GM12878 (cell line): ENCODE data around the gene ITGA11. TPM values are rescaled to one million over a fixed set of nuclear protein-coding genes. Genes with fewer than 3 reads are reported as not detected.

Source experiments
- ATAC-seq: fragments of 200-7000 bp; cut with Tn5 transposase; 3 replicates; pipeline ENCODE4 v1.9.1; 2020; ENCODE audit warnings: mild to moderate bottlenecking, moderate library complexity
- BruUV-seq: library from RNA; stranded (reverse); fragments of 400-500 nt; replicated peaks from 2 replicates; lab custom pipeline; 2021; lab: Mats Ljungman, UMichigan
- CTCF ChIA-PET: fragments of 300-600 bp; sonication (Branson Sonifier 250); formaldehyde crosslinking; extraction: SDS; loops from one replicate; lab custom pipeline; 2021; ENCODE audit warnings: inconsistent platforms; lab: Yijun Ruan, JAX
- POLR2A ChIA-PET: fragments of 350-600 bp; formaldehyde crosslinking; extraction: SDS; loops from one replicate; lab custom pipeline; 2021; ENCODE audit warnings: inconsistent platforms; lab: Charles Lee
- RAD21 ChIA-PET: fragments of 300-600 bp; sonication (Branson Sonifier 250); formaldehyde crosslinking; loops from one replicate; lab custom pipeline; 2023; ENCODE audit warnings: antibody characterized with exemption; ENCODE audit not compliant: unreplicated experiment; lab: Charles Lee
- SMC1A ChIA-PET: fragments of 300-600 bp; sonication (Branson Sonifier 250); formaldehyde crosslinking; loops from one replicate; lab custom pipeline; 2023; ENCODE audit not compliant: unreplicated experiment, uncharacterized antibody; lab: Charles Lee
- DNase-seq: peaks from one replicate; pipeline ENCODE4 v3.0.0-alpha.2; 2011; ENCODE audit warnings: low read depth, low spot score
- FAIRE-seq: peaks from 3 replicates; lab custom pipeline; 2011; peaks lifted over from hg19 to GRCh38; lab: Jason Lieb, UNC
- H2AFZ ChIP-seq: 2 replicates; pipeline ENCODE4 v1.6.0; 2011; ENCODE audit warnings: low read depth, low read length, control low read depth; ENCODE audit not compliant: control insufficient read depth
- H3K27ac ChIP-seq: 2 replicates; pipeline ENCODE4 v1.5.1; 2011; ENCODE audit warnings: control low read depth; ENCODE audit not compliant: control insufficient read depth, insufficient read depth
- H3K27me3 ChIP-seq, 2 experiments: replicated peaks in 1 of 2; 2 replicates each; pipeline versions ENCODE4 v1.6.0 to v1.6.1; 2011; ENCODE audit warnings: low read length in 1 of 2; ENCODE audit not compliant: control insufficient read depth in 2 of 2, insufficient read depth in 2 of 2
- H3K36me3 ChIP-seq, 2 experiments: 2 replicates each; pipeline ENCODE4 v1.5.1; 2011; ENCODE audit warnings: low read length in 1 of 2; ENCODE audit not compliant: control insufficient read depth in 2 of 2, insufficient read depth in 2 of 2
- H3K4me1 ChIP-seq: 2 replicates; pipeline ENCODE4 v1.6.1; 2011; ENCODE audit warnings: mild to moderate bottlenecking, low read length, moderate library complexity, mixed read lengths; ENCODE audit not compliant: control insufficient read depth, insufficient read depth
- H3K4me2 ChIP-seq: 2 replicates; pipeline ENCODE4 v1.6.0; 2011; ENCODE audit warnings: control low read depth; ENCODE audit not compliant: control insufficient read depth, insufficient read depth
- H3K4me3 ChIP-seq: fragments of 200-600 bp; sonication (generic); 2 replicates; pipeline ENCODE4 v1.5.1; 2016
- H3K79me2 ChIP-seq: 2 replicates; pipeline ENCODE4 v1.6.0; 2011; ENCODE audit warnings: low read length; ENCODE audit not compliant: control insufficient read depth, insufficient read depth
- H3K9ac ChIP-seq: 2 replicates; pipeline ENCODE4 v1.8.0; 2011; ENCODE audit warnings: low read length, control low read depth, mixed read lengths; ENCODE audit not compliant: control insufficient read depth, insufficient read depth
- H3K9me3 ChIP-seq: replicated peaks from 3 replicates; pipeline ENCODE4 v1.5.1; 2011; ENCODE audit warnings: mild to moderate bottlenecking, low read length; ENCODE audit not compliant: control insufficient read depth, insufficient read depth
- H4K20me1 ChIP-seq: 2 replicates; pipeline ENCODE4 v1.6.0; 2011; ENCODE audit not compliant: control insufficient read depth, insufficient read depth
- ATF3 ChIP-seq: IDR thresholded peaks from 2 replicates; pipeline ENCODE4 v1.6.1; 2011; ENCODE audit warnings: low read depth, mild to moderate bottlenecking, low read length, moderate library complexity, borderline replicate concordance; ENCODE audit errors: extremely low read depth
- BCL11A ChIP-seq: IDR thresholded peaks from 2 replicates; pipeline ENCODE4 v1.6.1; 2011; ENCODE audit warnings: low read depth, low read length
- BHLHE40 ChIP-seq, 2 experiments: fragments of 450-650 bp in 1 of 2; IDR thresholded peaks; 2 replicates each; pipeline ENCODE4 v1.6.1; 2011 to 2017; ENCODE audit warnings: low read depth in 2 of 2, borderline replicate concordance in 1 of 2, improper control_type of control experiment in 1 of 2, low read length in 1 of 2, mild to moderate bottlenecking in 1 of 2
- CHD1 ChIP-seq: IDR thresholded peaks from 2 replicates; pipeline ENCODE4 v1.6.1; 2012; ENCODE audit warnings: low read depth, low read length, improper control_type of control experiment
- CREB1 ChIP-seq: IDR thresholded peaks from 2 replicates; pipeline ENCODE4 v1.6.1; 2012; ENCODE audit warnings: low read depth, mild to moderate bottlenecking, inconsistent platforms
- FOXM1 ChIP-seq: IDR thresholded peaks from 2 replicates; pipeline ENCODE4 v1.6.1; 2012; ENCODE audit warnings: low read depth, mild to moderate bottlenecking, inconsistent platforms, low read length, moderate library complexity
- HDAC6 ChIP-seq: fragments of 200-600 bp; sonication (generic); IDR thresholded peaks from one replicate; pipeline ENCODE4 v1.8.0; 2017; ENCODE audit warnings: antibody characterized with exemption; ENCODE audit not compliant: unreplicated experiment
- MTA3 ChIP-seq: IDR thresholded peaks from 2 replicates; pipeline ENCODE4 v1.6.1; 2012; ENCODE audit warnings: low read length, inconsistent platforms, borderline replicate concordance
- NKRF ChIP-seq: fragments of 450-650 bp; conservative IDR thresholded peaks from 2 replicates; pipeline ENCODE4 v1.6.1; 2017; ENCODE audit warnings: mild to moderate bottlenecking, moderate library complexity
- NR2C1 ChIP-seq: fragments of 450-650 bp; IDR thresholded peaks from 2 replicates; pipeline ENCODE4 v1.6.1; 2017; ENCODE audit warnings: antibody characterized with exemption, mild to moderate bottlenecking, moderate library complexity
- NRF1 ChIP-seq: conservative IDR thresholded peaks from 2 replicates; pipeline ENCODE4 v1.6.1; 2011; ENCODE audit warnings: mild to moderate bottlenecking, low read depth, low read length, improper control_type of control experiment
- POLR2A ChIP-seq: IDR thresholded peaks from 2 replicates; pipeline ENCODE4 v1.6.1; 2011; ENCODE audit warnings: low read depth, mild to moderate bottlenecking, low read length
- RELA ChIP-seq: fragments of 450-650 bp; IDR thresholded peaks from 2 replicates; pipeline ENCODE4 v1.8.0; 2014; ENCODE audit warnings: borderline replicate concordance; ENCODE audit not compliant: partially characterized antibody
- RUNX3 ChIP-seq: IDR thresholded peaks from 2 replicates; pipeline ENCODE4 v1.6.1; 2012; ENCODE audit warnings: low read length, inconsistent platforms
- SMARCA5 ChIP-seq: fragments of 450-650 bp; IDR thresholded peaks from 2 replicates; pipeline ENCODE4 v1.6.1; 2017; ENCODE audit warnings: mild to moderate bottlenecking
- SP1 ChIP-seq: IDR thresholded peaks from one replicate; pipeline ENCODE4 v1.6.1; 2011; ENCODE audit warnings: low read depth, low read length
- TCF7 ChIP-seq: IDR thresholded peaks from 2 replicates; pipeline ENCODE4 v1.6.1; 2014; ENCODE audit warnings: antibody characterized with exemption, borderline replicate concordance
- ZBTB40 ChIP-seq: fragments of 450-650 bp; IDR thresholded peaks from 2 replicates; pipeline ENCODE4 v1.6.1; 2016; ENCODE audit warnings: mild to moderate bottlenecking, moderate library complexity, borderline replicate concordance
- ZNF207 ChIP-seq: fragments of 450-650 bp; IDR thresholded peaks from 2 replicates; pipeline ENCODE4 v1.6.1; 2014; ENCODE audit warnings: antibody characterized with exemption, mild to moderate bottlenecking, borderline replicate concordance
- ZZZ3 ChIP-seq: IDR thresholded peaks from 2 replicates; pipeline ENCODE4 v1.6.1; 2011; ENCODE audit warnings: low read depth; ENCODE audit not compliant: control insufficient read depth, insufficient read length
- WGBS: methylation state at CpG from one replicate; pipeline ENCODE4 v1.1.6; 2016; ENCODE audit warnings: low lambda C conversion rate; ENCODE audit not compliant: insufficient replicate concordance, insufficient coverage; ENCODE audit errors: missing lambda C conversion rate; 5-methylcytosine and 5-hydroxymethylcytosine counted together
- in situ Hi-C: fragments of 300-500 bp; cut with MboI; formaldehyde crosslinking; loops from 9 replicates; pipeline ENCODE4 v1.14.3; 2018; ENCODE audit warnings: mixed read lengths
- intact Hi-C: fragments of 100-400 bp; cut with micrococcal nuclease; formaldehyde crosslinking; loops from one replicate; pipeline ENCODE4 v1.14.2; 2022; ENCODE audit not compliant: unreplicated experiment
- polyA plus RNA-seq, 11 experiments: library from polyadenylated mRNA; depleted of rRNA in 4 of 11; unstranded in 6 of 11; stranded (reverse) in 5 of 11; fragments of >200 nt; fragmentation: Nextera tagmentation in 4 of 11; fragmentation: Illumina TruSeq in 1 of 11; extraction: Ambion mirVana in 4 of 11; extraction: Trizol in 1 of 11; gene quantifications; 1 replicate in 1 of 11; 2 replicates in 10 of 11; pipeline versions ENCODE4 v1.2.1 to v1.2.3, GENCODE V29; 2011 to 2016; ENCODE audit warnings: inconsistent platforms in 2 of 11, missing spikeins in 2 of 11, low read depth in 1 of 11
- total RNA-seq, 4 experiments: library from RNA; depleted of rRNA in 3 of 4; stranded (reverse); fragments of >200 nt in 3 of 4; fragmentation: Illumina TruSeq in 1 of 4; extraction: Trizol in 1 of 4; gene quantifications; 2 replicates each; pipeline versions ENCODE4 v1.2.1 to v1.2.3, GENCODE V29; 2013 to 2021

Gene ITGA11
- total and polyA plus RNA-seq, 10 of the 15 experiments (the other 5 are each of a cell fraction or from before 2014, with no cell fraction given), result under 0.01 to 0.36 (median 0.13) TPM; not detected in 1

GRCh38 chr15:68325726-68326125 is 106.2 kb downstream of the ITGA11 start:
- no peaks in the 10 kb centered on the region for H3K36me3 ChIP-seq
- H3K27me3 ChIP-seq, result no peaks in the 10 kb centered on the region; a peak in 2 of 4 replicates
- in situ Hi-C loops (no loop called here), intact Hi-C loops (no loop called here)
- CTCF ChIA-PET, result no interaction called here
- DNase-seq (no peak), ATAC-seq (no peak), FAIRE-seq (no peak)
- no peaks in the 10 kb centered on the region for H4K20me1 ChIP-seq
- SMC1A ChIA-PET, result interaction anchor here (1.1 kb wide), 1 partner anchor 73 kb away, joined by 3 read pairs; no protein-coding TSS in a partner anchor
- H3K27ac ChIP-seq, result no peak overlapping the region
- WGBS, result 12% methylated on average over 4 of the region's 4 CpGs
- RAD21 ChIA-PET, result no interaction called here
- no TSS peak for BruUV-seq
- H3K9ac ChIP-seq, result no peak overlapping the region
- H2AFZ ChIP-seq, result no peak overlapping the region
- H3K4me1 ChIP-seq, result no peaks in the 10 kb centered on the region
- TF ChIP-seq ZBTB40 (no peak), SP1 (no peak), ZZZ3 (no peak), BCL11A (no peak), SMARCA5 (no peak), ATF3 (no peak), RUNX3 (no peak), CREB1 (no peak), MTA3 (no peak), BHLHE40 (IDR thresholded peaks at IDR 0.05; ENCODE audit: borderline replicate concordance in 1 of 2, low read depth in 2 of 2, low read length in 1 of 2) (no peak), ZNF207 (no peak), CHD1 (no peak), NRF1 (no peak), TCF7 (no peak), NR2C1 (no peak), HDAC6 (no peak), NKRF (no peak), FOXM1 (no peak), POLR2A (no peak), RELA (no peak)
- POLR2A ChIA-PET, result no interaction called here
- H3K4me2 ChIP-seq, result no peak overlapping the region
- H3K4me3 ChIP-seq, result no peak overlapping the region
- no peaks in the 10 kb centered on the region for H3K9me3 ChIP-seq
- no peaks in the 10 kb centered on the region for H3K79me2 ChIP-seq
